Activated naive CD8-positive, alpha-beta T cell treated with anti-CD3 and anti-CD28 coated beads, Interleukin-2, amount 10 ng/mL, durations not matched to agents 7 days and 5 days (primary cell): ENCODE results near the gene SORCS2. TPM values are rescaled to one million over a fixed set of nuclear protein-coding genes. Genes with fewer than 3 reads are reported as not detected.

Experiments
- ATAC-seq: fragments of 150-1000 bp; cut with Tn5 transposase; one replicate; pipeline ENCODE4 v1.10.0; 2021; ENCODE audit warnings: low read depth, moderate library complexity
- POLR2A ChIA-PET: fragments of 350-600 bp; sonication (Branson Sonifier 250); formaldehyde crosslinking; loops from one replicate; lab custom pipeline; 2021; ENCODE audit warnings: antibody characterized with exemption; lab: Charles Lee
- DNase-seq: peaks from one replicate; pipeline ENCODE4 v3.0.0; 2021
- H3K27ac Mint-ChIP-seq: one replicate; pipeline ENCODE4 v1.8.0; 2022; ENCODE audit warnings: mild to moderate bottlenecking, mixed read lengths
- H3K27me3 Mint-ChIP-seq: one replicate; pipeline ENCODE4 v1.8.0; 2022; ENCODE audit warnings: mild to moderate bottlenecking, moderate library complexity, mixed read lengths
- H3K36me3 Mint-ChIP-seq: one replicate; pipeline ENCODE4 v1.8.0; 2021; ENCODE audit warnings: mild to moderate bottlenecking, mixed read lengths
- H3K4me1 Mint-ChIP-seq: one replicate; pipeline ENCODE4 v1.8.0; 2021; ENCODE audit warnings: mixed read lengths
- H3K4me3 Mint-ChIP-seq: one replicate; pipeline ENCODE4 v1.8.0; 2022; ENCODE audit warnings: mild to moderate bottlenecking, moderate library complexity, mixed read lengths
- H3K9me3 Mint-ChIP-seq: one replicate; pipeline ENCODE4 v1.8.0; 2021; ENCODE audit warnings: mixed read lengths
- total RNA-seq, 2 experiments: library from RNA; stranded (reverse); gene quantifications; one replicate each; pipeline ENCODE4 v1.2.3, GENCODE V29; 2021

SORCS2 gene
- total RNA-seq, 2 experiments from 2014 or later, result not detected

DNA sequence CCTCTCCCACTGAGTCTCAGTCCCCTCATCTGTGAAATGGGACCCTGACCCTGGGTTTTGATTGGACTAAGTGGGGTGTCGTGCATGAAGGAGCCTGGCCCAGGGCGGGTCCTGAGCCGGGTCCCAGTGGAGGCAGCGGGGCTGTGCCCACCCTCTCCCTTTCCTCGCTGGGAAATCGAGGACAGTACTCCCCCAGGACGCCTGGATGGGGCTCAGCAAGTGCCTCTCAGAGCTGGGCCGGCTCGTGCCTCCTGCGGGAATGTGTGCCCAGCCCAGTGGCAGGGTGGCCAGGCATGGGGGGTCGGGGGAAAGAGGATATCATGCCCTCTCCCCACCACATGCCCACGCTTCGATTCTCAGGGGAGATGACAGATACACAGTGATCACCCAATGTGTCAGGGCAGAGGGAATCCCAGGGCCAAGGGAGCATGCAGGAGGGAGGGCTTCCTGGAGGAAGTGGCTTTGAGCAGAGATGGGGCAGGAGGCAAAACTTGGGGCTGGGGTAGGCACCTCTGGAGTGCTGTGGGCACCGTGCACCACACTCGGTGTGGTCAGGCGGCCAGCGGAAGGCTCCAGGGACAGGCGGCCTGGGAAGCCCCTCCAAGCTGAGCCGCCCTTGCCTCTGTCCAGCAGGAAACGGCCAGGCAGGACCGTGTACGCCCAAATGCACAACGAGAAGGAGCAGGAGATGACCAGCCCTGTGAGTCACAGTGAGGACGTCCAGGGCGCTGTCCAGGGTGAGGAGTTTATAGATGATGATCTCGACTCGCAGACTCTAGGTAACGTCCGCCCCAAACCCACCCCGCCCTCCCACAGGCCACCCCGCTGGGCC is 544.3 kb downstream of the SORCS2 start:
- Mint-ChIP-seq H3K36me3 (no peaks in the 10 kb centered on the region), H3K4me3 (no peak overlapping the region), H3K27me3 (peaks cover 2% of the 10 kb centered on the region), H3K27ac (no peak overlapping the region), H3K4me1 (no peaks in the 10 kb centered on the region), H3K9me3 (no peaks in the 10 kb centered on the region)
- ATAC-seq, result no peak
- POLR2A ChIA-PET, result no interaction called here
- no peak for DNase-seq

DNA sequence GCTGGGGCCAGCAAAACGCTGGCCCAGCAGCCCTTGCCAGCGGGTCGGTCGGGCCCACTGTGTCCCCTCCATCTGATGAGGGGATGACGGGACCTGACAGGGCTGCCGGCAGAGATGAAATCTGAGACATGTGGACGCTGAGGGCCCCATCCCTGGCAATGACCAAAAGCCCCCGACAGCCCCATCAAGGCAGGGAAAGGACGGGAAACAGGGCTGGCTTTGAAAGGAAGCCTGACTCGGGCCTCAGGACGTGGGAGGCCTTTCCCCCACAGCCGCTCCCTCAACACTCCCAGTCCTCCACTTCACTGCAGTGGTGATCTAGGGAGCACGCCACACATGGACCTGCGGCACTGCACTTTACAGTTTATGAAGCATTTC is 544.9 kb downstream of the SORCS2 start:
- ATAC-seq, result no peak
- no peak overlapping the region for H3K4me3 Mint-ChIP-seq

DNA sequence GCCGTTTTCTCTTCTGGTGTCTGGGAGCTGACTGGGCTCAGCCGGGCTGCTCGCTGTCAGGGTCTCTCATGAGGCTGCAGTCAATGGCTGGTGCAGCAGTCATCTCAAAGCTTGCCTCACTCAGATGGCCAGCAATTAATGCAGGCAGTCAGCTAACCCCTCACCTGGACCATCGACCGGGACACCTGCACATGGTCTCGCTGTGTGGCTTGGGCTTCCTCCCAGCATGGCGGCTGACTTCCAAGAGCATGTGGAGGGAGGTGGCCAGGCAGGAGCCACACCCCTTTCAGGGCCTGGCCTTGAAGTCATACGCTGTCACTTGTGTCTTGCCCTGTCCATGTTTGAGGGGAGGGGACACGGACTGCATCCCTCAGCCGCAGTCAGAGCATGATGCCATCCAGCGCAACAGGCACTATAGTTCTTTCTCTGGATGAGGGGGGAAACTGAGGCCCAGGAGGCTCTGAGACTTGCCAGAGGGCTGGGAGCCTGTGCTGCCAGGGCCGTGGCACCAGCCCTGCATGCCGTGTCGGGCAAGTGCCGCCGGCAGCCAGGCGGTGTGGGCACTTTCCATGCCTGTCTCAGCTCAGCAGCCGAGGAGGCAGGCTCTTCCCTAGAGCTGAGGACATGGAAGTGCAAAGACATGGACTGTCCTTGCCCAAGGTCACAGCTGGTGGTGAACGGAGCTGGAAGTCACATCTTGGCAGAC is 545.6 kb downstream of the SORCS2 start:
- H3K4me1 Mint-ChIP-seq, result no peaks in the 10 kb centered on the region
- ATAC-seq, result no peak
- H3K9me3 Mint-ChIP-seq, result no peaks in the 10 kb centered on the region
- DNase-seq, result no peak
- H3K4me3 Mint-ChIP-seq, result no peak overlapping the region
- no peaks in the 10 kb centered on the region for H3K36me3 Mint-ChIP-seq
- H3K27me3 Mint-ChIP-seq, result no peaks in the 10 kb centered on the region
- POLR2A ChIA-PET, result no interaction called here
- H3K27ac Mint-ChIP-seq, result no peak overlapping the region

More for the DNA sequence above, 544.9 kb downstream of the SORCS2 start:
- Mint-ChIP-seq H3K4me1 (no peaks in the 10 kb centered on the region), H3K27ac (no peak overlapping the region), H3K27me3 (peaks cover 2% of the 10 kb centered on the region), H3K9me3 (no peaks in the 10 kb centered on the region), H3K36me3 (no peaks in the 10 kb centered on the region)
- DNase-seq, result no peak
- POLR2A ChIA-PET, result no interaction called here

DNA sequence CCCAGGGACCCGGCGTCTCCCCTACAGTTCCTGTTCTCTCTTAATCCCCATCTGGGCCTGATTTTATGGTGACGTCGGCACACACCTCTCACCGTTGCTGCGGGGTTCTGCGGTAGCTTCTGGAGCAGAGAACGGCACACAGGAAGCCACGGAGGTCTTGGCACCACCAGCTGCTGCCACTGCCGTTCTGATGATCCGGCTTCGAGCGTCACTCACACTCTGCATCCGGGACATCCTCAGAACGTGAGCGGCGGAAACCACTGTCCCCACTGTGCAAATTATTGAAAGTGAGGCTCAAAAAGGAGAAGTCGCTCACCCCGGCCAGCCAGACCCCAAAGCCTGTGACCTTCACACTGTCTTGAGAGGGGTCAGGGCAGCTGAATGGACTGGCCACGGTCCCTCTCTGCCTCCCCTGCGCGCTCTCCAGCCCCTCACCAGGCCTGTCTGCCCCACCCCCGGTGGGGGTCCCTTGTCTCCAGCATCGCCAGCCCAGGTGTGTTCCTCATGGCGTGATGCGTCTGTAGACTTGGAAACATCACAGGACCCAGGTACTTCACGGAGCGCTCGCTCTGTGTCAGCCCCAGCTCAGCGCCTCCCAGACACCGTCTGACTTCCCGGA is 546.2 kb downstream of the SORCS2 start:
- Mint-ChIP-seq H3K27ac (no peak overlapping the region), H3K4me3 (no peak overlapping the region), H3K27me3 (no peaks in the 10 kb centered on the region), H3K9me3 (no peaks in the 10 kb centered on the region), H3K4me1 (no peaks in the 10 kb centered on the region), H3K36me3 (no peaks in the 10 kb centered on the region)
- DNase-seq (no peak), ATAC-seq (no peak)
- POLR2A ChIA-PET, result no interaction called here

DNA sequence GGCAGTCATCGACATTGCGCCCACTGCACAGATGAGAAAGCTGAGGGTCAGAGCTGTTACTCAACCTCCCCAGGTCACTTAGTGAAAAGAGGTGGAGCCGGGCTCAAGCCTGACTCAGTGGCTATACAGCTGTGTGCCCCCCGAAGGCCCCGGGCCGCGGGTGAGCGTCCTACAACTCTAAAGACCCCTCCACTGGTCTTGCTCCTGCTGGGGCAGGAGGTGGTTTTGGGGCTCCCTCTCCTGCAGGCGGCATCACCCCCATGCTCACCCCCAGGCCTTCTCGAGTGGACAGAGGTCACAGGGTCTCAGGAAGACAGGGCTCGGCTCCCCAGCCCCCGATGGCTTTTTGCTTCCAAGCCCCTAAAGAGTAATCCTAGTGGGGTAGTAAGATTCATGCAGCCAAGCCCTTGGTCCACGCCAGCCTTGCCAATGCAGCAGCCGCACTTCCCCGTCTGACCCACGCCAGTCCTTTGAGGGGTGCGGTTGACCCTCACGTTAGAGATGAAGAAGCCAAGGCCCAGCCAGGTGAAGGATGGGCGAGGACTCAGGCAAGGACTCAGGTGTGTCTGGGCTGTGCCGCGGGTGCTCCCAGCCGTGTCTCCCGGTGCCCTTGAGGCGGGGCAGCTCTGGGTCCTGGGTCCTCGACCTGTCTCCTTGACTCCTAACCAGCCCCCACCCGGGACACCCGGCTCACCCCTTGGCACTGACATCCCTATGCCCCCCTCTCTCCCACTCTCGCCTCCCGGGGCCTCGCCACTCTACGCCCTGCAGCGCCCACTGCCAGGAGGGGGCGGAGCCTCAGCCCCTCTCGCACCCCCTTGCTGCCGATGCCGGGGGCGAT is 547.0 kb downstream of the SORCS2 start:
- DNase-seq, result no peak
- Mint-ChIP-seq H3K27ac (no peak overlapping the region), H3K36me3 (no peaks in the 10 kb centered on the region), H3K9me3 (no peaks in the 10 kb centered on the region), H3K27me3 (no peaks in the 10 kb centered on the region), H3K4me3 (no peak overlapping the region), H3K4me1 (no peaks in the 10 kb centered on the region)
- POLR2A ChIA-PET, result no interaction called here
- ATAC-seq, result no peak

DNA sequence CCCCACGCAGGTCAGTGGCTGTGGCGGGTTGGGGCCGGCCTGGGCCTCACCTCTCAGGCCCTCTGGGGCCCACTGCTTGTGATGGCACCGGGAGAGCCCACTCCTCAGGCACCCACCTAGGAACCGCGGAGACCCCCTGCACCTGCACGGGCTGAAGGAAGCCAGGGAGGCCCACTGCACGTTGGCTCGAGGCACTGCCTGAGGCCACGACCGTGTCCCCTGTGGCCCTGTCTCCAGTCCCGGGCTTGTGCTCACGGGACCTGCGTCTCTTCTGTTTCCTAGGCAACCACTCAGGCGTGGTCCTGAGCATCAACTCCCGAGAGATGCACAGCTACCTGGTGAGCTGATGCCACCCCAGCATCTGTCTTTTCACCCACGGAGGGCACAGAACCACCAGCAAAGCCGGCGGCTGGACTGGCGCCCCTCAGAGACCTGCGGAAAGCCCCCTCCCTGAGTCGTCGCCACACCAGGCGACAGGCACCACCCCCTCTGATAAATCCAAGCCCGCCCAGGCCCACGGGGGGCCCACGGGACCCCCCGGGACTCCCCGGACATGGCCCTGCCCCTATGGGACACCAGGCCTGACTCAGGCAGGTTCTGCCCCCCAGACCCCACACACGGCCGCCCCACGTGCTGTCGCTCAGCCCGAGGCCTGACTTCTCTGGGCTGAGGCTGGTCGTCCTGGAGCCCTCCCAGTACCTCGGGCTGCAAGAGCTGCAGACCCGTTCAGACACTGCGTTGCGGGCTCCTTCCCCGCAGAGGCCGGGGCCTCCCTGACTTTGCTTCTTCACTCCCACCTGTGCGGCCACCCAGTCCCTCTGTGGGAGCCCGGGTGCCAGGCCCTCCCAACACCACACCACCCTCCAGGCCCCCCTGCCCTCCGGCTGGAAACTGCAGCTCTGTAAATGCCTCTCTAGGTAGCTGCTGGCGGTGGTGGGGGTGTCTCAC is 547.9 kb downstream of the SORCS2 start:
- no peaks in the 10 kb centered on the region for H3K9me3 Mint-ChIP-seq
- POLR2A ChIA-PET, result no interaction called here
- H3K4me3 Mint-ChIP-seq, result no peak overlapping the region
- no peak overlapping the region for H3K27ac Mint-ChIP-seq
- no peaks in the 10 kb centered on the region for H3K27me3 Mint-ChIP-seq
- ATAC-seq (no peak), DNase-seq (no peak)
- H3K36me3 Mint-ChIP-seq, result no peaks in the 10 kb centered on the region
- H3K4me1 Mint-ChIP-seq, result no peaks in the 10 kb centered on the region

DNA sequence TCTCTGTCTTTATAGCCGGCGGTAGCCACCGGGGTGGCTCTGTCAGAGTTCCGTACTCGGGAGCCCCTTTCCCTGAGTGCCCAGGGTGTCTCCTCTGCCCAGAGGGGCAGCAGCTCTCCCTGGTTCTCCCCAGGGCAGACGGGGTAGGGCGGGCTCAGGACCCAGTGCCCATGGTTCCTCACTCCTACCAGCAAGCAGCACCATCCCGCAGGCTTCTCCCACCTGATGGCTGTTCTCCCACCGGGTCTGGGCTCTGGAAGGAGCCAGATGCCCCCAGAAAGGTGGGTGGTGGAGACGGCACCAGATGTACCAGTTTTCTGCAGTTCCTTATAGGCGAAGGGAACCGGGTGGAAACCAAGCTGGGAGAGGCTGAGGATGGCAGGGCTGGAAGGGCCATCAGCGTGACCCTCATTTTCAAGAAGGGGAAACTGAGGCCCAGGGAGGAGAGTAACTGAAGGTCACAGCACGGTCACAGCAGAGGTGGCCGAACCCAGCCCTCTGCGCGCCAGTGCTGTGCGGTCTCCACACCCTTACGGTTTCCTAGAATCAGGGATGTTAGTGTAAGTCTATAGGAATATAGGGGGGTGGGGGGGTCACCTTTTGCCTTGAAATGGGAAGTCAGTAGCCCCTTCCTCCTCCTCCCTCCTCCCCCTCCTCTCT is 548.7 kb downstream of the SORCS2 start:
- POLR2A ChIA-PET, result no interaction called here
- no peak overlapping the region for H3K27ac Mint-ChIP-seq
- H3K4me3 Mint-ChIP-seq, result no peak overlapping the region
- H3K4me1 Mint-ChIP-seq, result no peaks in the 10 kb centered on the region
- H3K9me3 Mint-ChIP-seq, result no peaks in the 10 kb centered on the region
- no peaks in the 10 kb centered on the region for H3K36me3 Mint-ChIP-seq
- no peaks in the 10 kb centered on the region for H3K27me3 Mint-ChIP-seq
- ATAC-seq (no peak), DNase-seq (no peak)

DNA sequence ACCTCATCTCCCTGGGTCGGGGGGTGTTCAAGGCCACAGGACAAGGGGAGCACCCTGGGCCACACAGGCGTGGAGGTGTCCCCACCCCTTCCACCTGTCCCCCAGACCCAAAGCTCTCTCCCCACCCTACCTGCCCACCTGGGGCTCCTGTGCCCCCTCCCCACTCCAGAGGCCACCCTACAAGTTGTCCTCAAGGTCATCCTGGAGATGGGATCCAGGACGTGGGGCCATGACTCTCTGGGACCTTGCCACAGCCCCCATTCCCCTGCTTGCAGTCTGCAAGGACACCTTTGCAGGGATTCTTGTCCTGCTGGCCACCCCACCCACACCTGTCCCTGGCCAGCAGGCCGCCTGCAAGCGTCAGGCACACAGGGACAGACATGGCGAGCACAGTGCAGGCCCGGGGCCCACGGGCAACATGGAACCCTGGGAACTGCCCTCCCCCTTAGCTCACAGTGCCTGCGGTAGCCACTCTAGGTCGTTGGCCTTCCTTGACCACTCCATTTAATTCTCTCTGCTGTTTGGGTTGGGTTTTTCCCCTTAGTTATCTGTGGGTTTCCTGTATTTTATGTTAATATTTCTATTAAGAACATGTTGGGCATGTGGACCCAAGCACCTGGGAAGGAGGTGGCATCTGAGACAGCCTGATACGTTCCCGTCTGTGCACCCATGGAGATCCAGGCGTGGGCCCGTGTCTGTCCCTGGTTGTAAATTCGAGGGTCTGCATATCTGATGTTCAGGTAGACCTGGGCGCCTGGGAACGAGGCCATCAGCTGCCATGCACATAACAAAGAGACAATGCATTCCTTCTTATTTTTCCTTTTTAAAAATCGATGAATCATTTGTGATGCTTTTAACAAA is 549.8 kb downstream of the SORCS2 start:
- no peaks in the 10 kb centered on the region for H3K9me3 Mint-ChIP-seq
- no peaks in the 10 kb centered on the region for H3K36me3 Mint-ChIP-seq
- DNase-seq (no peak), ATAC-seq (no peak)
- H3K27ac Mint-ChIP-seq, result no peak overlapping the region
- H3K4me1 Mint-ChIP-seq, result no peaks in the 10 kb centered on the region
- POLR2A ChIA-PET, result no interaction called here
- H3K27me3 Mint-ChIP-seq, result no peaks in the 10 kb centered on the region
- no peak overlapping the region for H3K4me3 Mint-ChIP-seq

DNA sequence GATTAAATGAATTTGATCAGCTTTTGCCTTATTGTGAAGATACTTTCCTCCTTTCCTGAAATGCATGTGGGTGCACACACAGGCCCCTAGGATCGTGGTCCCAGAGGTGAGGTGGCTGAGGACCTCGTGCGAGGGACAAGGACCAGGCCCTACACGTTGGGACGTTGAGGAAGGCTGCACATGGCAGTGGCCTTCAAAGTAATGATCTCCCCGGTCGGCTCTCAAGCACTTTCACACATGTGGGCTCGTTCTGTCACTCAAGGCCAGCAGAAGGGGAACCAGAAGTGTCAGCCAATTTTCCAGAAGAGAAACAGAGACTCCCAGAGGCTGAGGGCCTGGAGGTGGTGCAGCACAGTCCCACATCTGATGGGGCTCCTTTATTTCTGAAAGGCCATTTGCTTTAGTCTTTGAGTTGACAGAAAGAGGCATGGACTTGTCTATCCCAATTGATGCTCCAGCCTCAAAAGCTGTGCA is 550.5 kb downstream of the SORCS2 start:
- no peaks in the 10 kb centered on the region for H3K9me3 Mint-ChIP-seq
- H3K27me3 Mint-ChIP-seq, result no peaks in the 10 kb centered on the region
- DNase-seq (no peak), ATAC-seq (no peak)
- no peak overlapping the region for H3K4me3 Mint-ChIP-seq
- H3K27ac Mint-ChIP-seq, result no peak overlapping the region
- H3K4me1 Mint-ChIP-seq, result no peaks in the 10 kb centered on the region
- no peaks in the 10 kb centered on the region for H3K36me3 Mint-ChIP-seq
- POLR2A ChIA-PET, result no interaction called here

DNA sequence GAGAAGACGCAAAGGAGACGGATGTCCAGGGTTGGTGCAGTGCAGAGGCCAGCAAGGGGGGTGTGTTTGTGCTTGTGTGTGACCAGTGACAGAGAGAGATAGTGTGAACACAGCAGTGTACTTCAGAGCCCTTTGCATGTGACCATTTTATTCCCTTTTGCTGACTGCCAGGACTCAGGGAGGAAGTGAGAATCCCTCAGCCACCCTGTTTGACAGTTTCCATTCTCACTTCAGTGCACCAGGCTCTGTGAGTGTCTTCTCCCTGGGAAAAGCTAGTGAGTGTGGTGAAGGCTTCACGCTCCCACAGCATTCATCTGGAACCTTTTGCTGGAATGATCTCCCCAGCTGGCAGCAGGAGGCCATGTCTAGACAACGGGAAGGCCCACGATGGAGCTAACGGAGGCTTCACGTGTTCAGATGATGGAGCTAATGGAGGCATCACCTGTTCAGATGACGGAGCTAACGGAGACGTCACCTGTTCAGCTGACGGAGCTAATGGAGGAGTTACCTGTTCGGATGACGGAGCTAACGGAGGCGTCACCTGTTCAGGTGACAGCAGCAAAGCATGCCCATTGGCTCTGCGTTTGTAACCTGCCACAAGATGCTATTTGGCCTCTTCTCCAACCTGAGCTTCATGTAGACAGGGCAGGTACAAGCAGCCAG is 551.9 kb downstream of the SORCS2 start:
- no peak overlapping the region for H3K27ac Mint-ChIP-seq
- DNase-seq (no peak), ATAC-seq (no peak)
- POLR2A ChIA-PET, result no interaction called here
- no peaks in the 10 kb centered on the region for H3K9me3 Mint-ChIP-seq
- no peak overlapping the region for H3K4me3 Mint-ChIP-seq
- H3K4me1 Mint-ChIP-seq, result peaks cover 1% of the 10 kb centered on the region
- H3K27me3 Mint-ChIP-seq, result no peaks in the 10 kb centered on the region
- no peaks in the 10 kb centered on the region for H3K36me3 Mint-ChIP-seq

DNA sequence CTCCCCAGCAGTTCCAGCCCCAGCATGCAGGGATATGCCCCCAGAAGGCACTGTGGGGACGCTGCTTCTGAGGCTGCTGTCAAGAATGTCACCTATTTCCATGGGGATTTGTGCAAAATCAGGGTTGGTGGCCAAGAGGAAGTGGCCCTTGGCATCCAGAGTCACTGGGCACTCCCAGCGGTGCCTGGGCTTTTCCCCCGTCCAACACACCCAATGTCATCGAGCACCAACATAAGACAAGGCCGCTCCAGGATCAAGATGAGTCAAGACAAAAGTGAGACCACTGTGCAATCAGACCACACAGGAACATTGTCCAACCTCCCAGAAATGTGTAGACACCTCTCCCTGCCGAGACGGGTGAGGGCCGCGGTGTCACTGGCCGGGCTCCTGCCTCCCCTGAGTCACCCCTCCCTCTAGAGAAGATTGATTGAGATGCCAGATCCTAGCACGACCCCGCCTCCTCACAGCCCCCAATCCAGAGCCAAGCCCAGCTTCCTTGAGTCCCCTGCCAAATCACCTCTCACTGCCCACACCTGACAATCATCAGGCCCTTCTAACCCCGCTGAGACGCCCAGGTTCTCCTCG is 553.1 kb downstream of the SORCS2 start:
- POLR2A ChIA-PET, result no interaction called here
- Mint-ChIP-seq H3K9me3 (no peaks in the 10 kb centered on the region), H3K4me1 (peaks cover 6% of the 10 kb centered on the region), H3K27ac (no peak overlapping the region), H3K36me3 (no peaks in the 10 kb centered on the region), H3K4me3 (no peak overlapping the region), H3K27me3 (no peaks in the 10 kb centered on the region)
- DNase-seq, result no peak
- ATAC-seq, result no peak
